Mucosa of stomach (tissue), 1 donor: Measurements from ENCODE around the gene CD80.

Experiments used
- H3K27me3 ChIP-seq: one replicate; pipeline ENCODE4 v1.7.0; 2013; ENCODE audit warnings: mild to moderate bottlenecking, low read length; ENCODE audit not compliant: control insufficient read depth, insufficient read depth
- H3K36me3 ChIP-seq: one replicate; pipeline ENCODE4 v1.7.0; 2013; ENCODE audit warnings: low read length; ENCODE audit not compliant: control insufficient read depth, insufficient read depth
- H3K4me1 ChIP-seq: one replicate; pipeline ENCODE4 v1.7.0; 2013; ENCODE audit warnings: mild to moderate bottlenecking, low read length; ENCODE audit not compliant: control insufficient read depth, insufficient read depth
- H3K4me3 ChIP-seq: one replicate; pipeline ENCODE4 v1.7.0; 2013; ENCODE audit warnings: low read length
- H3K9ac ChIP-seq: one replicate; pipeline ENCODE4 v1.7.0; 2013; ENCODE audit warnings: mild to moderate bottlenecking, low read length, moderate library complexity
- H3K9me3 ChIP-seq: one replicate; pipeline ENCODE4 v1.7.0; 2013; ENCODE audit warnings: mild to moderate bottlenecking, low read length, moderate library complexity; ENCODE audit not compliant: control insufficient read depth
- donor health status: Pancreatic carcinoma.

Gene CD80

GRCh38 chr3:119559441-119559963 lies at the start of gene CD80:
Gene CD80 (minus strand): TSS chr3:119559614. CDS start chr3:119557728, 1,886 bp downstream.
- no peak within 1 kb of the TSS for H3K4me3 ChIP-seq
- no peak within 1 kb of the TSS for H3K9ac ChIP-seq
- no peaks in the 10 kb centered on the region for H3K9me3 ChIP-seq
- H3K36me3 ChIP-seq: no peaks in the 10 kb centered on the region
- no peaks in the 10 kb centered on the region for H3K4me1 ChIP-seq
- H3K27me3 ChIP-seq: no peaks in the 10 kb centered on the region

GRCh38 chr3:119608405-119609000 lies 49.1 kb upstream of the CD80 start:
- Histone ChIP-seq H3K4me1 (no peaks in the 10 kb centered on the region), H3K4me3 (no peak overlapping the region), H3K9me3 (no peaks in the 10 kb centered on the region)

GRCh38 chr3:119604878-119605277 lies 45.5 kb upstream of the CD80 start:
- H3K36me3 ChIP-seq: no peaks in the 10 kb centered on the region
- no peaks in the 10 kb centered on the region for H3K9me3 ChIP-seq
- no peak overlapping the region for H3K9ac ChIP-seq
- no peaks in the 10 kb centered on the region for H3K4me1 ChIP-seq
- H3K27me3 ChIP-seq: no peaks in the 10 kb centered on the region
- H3K4me3 ChIP-seq: no peak overlapping the region

More at GRCh38 chr3:119608405-119609000, 49.1 kb upstream of the CD80 start:
- H3K27me3 ChIP-seq: no peaks in the 10 kb centered on the region
- H3K9ac ChIP-seq: no peak overlapping the region
- H3K36me3 ChIP-seq: no peaks in the 10 kb centered on the region

GRCh38 chr3:119602676-119603075 lies 43.3 kb upstream of the CD80 start:
- no peaks in the 10 kb centered on the region for H3K9me3 ChIP-seq
- H3K4me1 ChIP-seq: no peaks in the 10 kb centered on the region
- H3K27me3 ChIP-seq: no peaks in the 10 kb centered on the region
- no peak overlapping the region for H3K9ac ChIP-seq
- no peak overlapping the region for H3K4me3 ChIP-seq
- no peaks in the 10 kb centered on the region for H3K36me3 ChIP-seq

GRCh38 chr3:119601154-119601553 lies 41.7 kb upstream of the CD80 start:
- Histone ChIP-seq H3K36me3 (no peaks in the 10 kb centered on the region), H3K9ac (no peak overlapping the region), H3K27me3 (no peaks in the 10 kb centered on the region), H3K9me3 (no peaks in the 10 kb centered on the region), H3K4me3 (no peak overlapping the region), H3K4me1 (no peaks in the 10 kb centered on the region)

GRCh38 chr3:119600732-119601131 lies 41.3 kb upstream of the CD80 start:
- H3K9ac ChIP-seq: no peak overlapping the region
- H3K4me3 ChIP-seq: no peak overlapping the region
- no peaks in the 10 kb centered on the region for H3K27me3 ChIP-seq
- no peaks in the 10 kb centered on the region for H3K4me1 ChIP-seq
- no peaks in the 10 kb centered on the region for H3K36me3 ChIP-seq
- H3K9me3 ChIP-seq: no peaks in the 10 kb centered on the region

- no peak overlapping the region for H3K4me3 ChIP-seq
- H3K4me1 ChIP-seq: no peaks in the 10 kb centered on the region
- H3K9me3 ChIP-seq: no peaks in the 10 kb centered on the region
- no peaks in the 10 kb centered on the region for H3K27me3 ChIP-seq
- no peaks in the 10 kb centered on the region for H3K36me3 ChIP-seq
- no peak overlapping the region for H3K9ac ChIP-seq
These were observed 40.3 kb upstream of the CD80 start for GRCh38 chr3:119599558-119600174.

GRCh38 chr3:119598410-119599098 lies 39.1 kb upstream of the CD80 start:
- no peaks in the 10 kb centered on the region for H3K36me3 ChIP-seq
- no peak overlapping the region for H3K4me3 ChIP-seq
- H3K9me3 ChIP-seq: no peaks in the 10 kb centered on the region
- no peak overlapping the region for H3K9ac ChIP-seq
- no peaks in the 10 kb centered on the region for H3K27me3 ChIP-seq
- H3K4me1 ChIP-seq: no peaks in the 10 kb centered on the region

GRCh38 chr3:119597548-119598288 lies 38.3 kb upstream of the CD80 start, which contains the start of gene PLA1A:
Gene PLA1A (plus strand): TSS chr3:119597885. CDS start chr3:119597914, 29 bp downstream.
- no peaks in the 10 kb centered on the region for H3K9me3 ChIP-seq
- no peaks in the 10 kb centered on the region for H3K4me1 ChIP-seq
- no peak within 1 kb of the TSS for H3K4me3 ChIP-seq
- no peaks in the 10 kb centered on the region for H3K27me3 ChIP-seq
- H3K9ac ChIP-seq: peak within 1 kb of the TSS; percentile 24
- H3K36me3 ChIP-seq: no peaks in the 10 kb centered on the region

- no peaks in the 10 kb centered on the region for H3K9me3 ChIP-seq
- no peaks in the 10 kb centered on the region for H3K36me3 ChIP-seq
- H3K27me3 ChIP-seq: no peaks in the 10 kb centered on the region
- H3K4me3 ChIP-seq: no peak overlapping the region
- H3K9ac ChIP-seq: no peak overlapping the region
- H3K4me1 ChIP-seq: no peaks in the 10 kb centered on the region
These were observed 37.0 kb upstream of the CD80 start for GRCh38 chr3:119596398-119596797.

GRCh38 chr3:119595639-119596334 lies 36.4 kb upstream of the CD80 start:
- Histone ChIP-seq H3K9ac (no peak overlapping the region), H3K9me3 (no peaks in the 10 kb centered on the region), H3K4me3 (no peak overlapping the region), H3K27me3 (no peaks in the 10 kb centered on the region), H3K36me3 (no peaks in the 10 kb centered on the region), H3K4me1 (no peaks in the 10 kb centered on the region)
